ENCODE measurements around the gene OR52K2. TPM values are rescaled to one million over a fixed set of nuclear protein-coding genes. Genes with fewer than 3 reads are reported as not detected.
"Not testable (repeated sequence)": the region's sequence is repeated elsewhere in the genome, so short reads cannot be mapped to it uniquely, and the experiment has no call there.

OR52K2 gene
- total RNA-seq = under 1 TPM in 1 of 2 donors, not detected in 1; 0.30 TPM
- not detected for polyA plus RNA-seq (ENCODE audit: insufficient read length in 2 of 2)
- long read RNA-seq, donor 1 = 0 reads
- long read RNA-seq, donor 2 = 0 reads
- long read RNA-seq, donor 3 = 0 reads
- long read RNA-seq, donor 4 = 0 reads

DNA sequence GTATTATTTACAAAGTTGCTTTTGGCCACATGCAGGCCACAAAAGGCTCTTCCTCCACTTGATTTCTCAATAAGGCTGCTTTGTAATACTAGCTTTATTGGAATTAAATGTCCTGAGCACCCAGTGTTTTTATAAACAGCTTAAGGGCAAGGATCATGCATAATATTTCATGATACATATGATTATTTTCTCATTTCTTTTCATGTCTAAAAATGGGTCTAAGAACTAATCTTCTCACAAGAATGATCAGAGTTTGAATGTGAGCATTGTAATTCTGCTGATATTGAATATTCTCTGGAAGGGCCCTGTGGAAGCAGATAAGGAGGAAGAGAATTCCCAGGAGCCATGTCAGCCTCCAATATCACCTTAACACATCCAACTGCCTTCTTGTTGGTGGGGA lies at the start of gene OR52K2:
Gene OR52K2 (plus strand): TSS at position 301 of the 400 bp plus-strand sequence. CDS start 45 bp downstream, at position 346.
- Histone ChIP-seq H3K27me3 (ENCODE audit: control insufficient read depth, insufficient read depth, low read length) (no peaks in the 10 kb centered on the region), H3K9me3 (ENCODE audit: control insufficient read depth, insufficient read depth, low read length) (no peaks in the 10 kb centered on the region), H3K36me3 (ENCODE audit: control insufficient read depth, insufficient read depth, low read length) (no peaks in the 10 kb centered on the region), H3K4me3 (ENCODE audit: low read depth, low read length) (no peak within 1 kb of the TSS), H3K4me1 (ENCODE audit: control insufficient read depth, insufficient read depth, low read length) (no peaks in the 10 kb centered on the region), H3K27ac (ENCODE audit: low read depth, low read length) (no peak within 1 kb of the TSS)
- no peak for DNase-seq (ENCODE audit: low read depth in 4 of 6, low spot score in 6 of 6)

DNA sequence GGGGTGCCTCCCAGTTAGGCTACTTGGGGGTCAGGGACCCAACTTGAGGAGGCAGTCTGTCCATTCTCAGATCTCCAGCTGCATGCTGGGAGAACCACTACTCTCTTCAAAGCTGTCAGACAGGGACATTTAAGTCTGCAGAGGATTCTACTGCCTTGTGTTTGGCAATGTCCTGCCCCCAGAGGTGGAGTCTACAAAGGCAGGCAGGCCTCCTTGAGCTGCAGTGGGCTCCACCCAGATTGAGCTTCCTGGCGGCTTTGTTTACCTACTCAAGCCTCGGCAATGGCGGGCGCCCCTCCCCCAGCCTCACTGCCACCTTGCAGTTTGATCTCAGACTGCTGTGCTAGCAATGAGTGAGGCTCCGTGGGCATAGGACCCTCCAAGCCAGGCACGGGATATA lies 42.9 kb upstream of the OR52K2 start:
- not testable (repeated sequence) for H3K27me3 ChIP-seq (ENCODE audit: control insufficient read depth, insufficient read depth, low read length); H3K9me3 ChIP-seq (ENCODE audit: control insufficient read depth, insufficient read depth, low read length); H3K36me3 ChIP-seq (ENCODE audit: control insufficient read depth, insufficient read depth, low read length); DNase-seq (ENCODE audit: low read depth in 4 of 6, low spot score in 6 of 6); H3K4me3 ChIP-seq (ENCODE audit: low read depth, low read length); H3K4me1 ChIP-seq (ENCODE audit: control insufficient read depth, insufficient read depth, low read length); H3K27ac ChIP-seq (ENCODE audit: low read depth, low read length)
- WGBS (ENCODE audit: insufficient coverage) = 92% methylated on average over 2 of the region's 6 CpGs

DNA sequence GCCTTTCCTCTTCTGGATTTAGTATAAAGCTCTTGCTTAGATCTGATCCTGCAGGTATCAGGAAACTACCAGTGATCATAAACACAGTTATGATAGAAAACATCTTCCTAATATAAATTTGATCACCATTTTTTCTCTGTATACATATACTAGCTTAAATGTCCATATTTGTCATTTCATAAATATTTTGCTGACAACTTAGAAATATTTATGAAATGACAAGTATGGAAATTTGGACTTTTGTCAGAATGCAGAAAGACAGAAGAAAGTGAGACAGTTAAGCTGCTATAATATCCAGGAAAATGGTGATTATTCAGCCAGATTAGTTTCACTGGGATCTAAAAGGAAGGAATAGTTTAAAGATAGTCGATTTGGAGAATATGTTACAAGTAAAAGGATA lies 32.8 kb upstream of the OR52K2 start:
- H3K9me3 ChIP-seq (ENCODE audit: control insufficient read depth, insufficient read depth, low read length) = no peaks in the 10 kb centered on the region
- no peak overlapping the region for H3K4me3 ChIP-seq (ENCODE audit: low read depth, low read length)
- H3K27me3 ChIP-seq (ENCODE audit: control insufficient read depth, insufficient read depth, low read length) = no peaks in the 10 kb centered on the region
- H3K27ac ChIP-seq (ENCODE audit: low read depth, low read length) = no peak overlapping the region
- no peaks in the 10 kb centered on the region for H3K4me1 ChIP-seq (ENCODE audit: control insufficient read depth, insufficient read depth, low read length)
- H3K36me3 ChIP-seq (ENCODE audit: control insufficient read depth, insufficient read depth, low read length) = no peaks in the 10 kb centered on the region
- DNase-seq (ENCODE audit: low read depth in 4 of 6, low spot score in 6 of 6) = no peak
- 62% methylated on average over 1 of the region's 1 CpG for WGBS (ENCODE audit: insufficient coverage)

DNA sequence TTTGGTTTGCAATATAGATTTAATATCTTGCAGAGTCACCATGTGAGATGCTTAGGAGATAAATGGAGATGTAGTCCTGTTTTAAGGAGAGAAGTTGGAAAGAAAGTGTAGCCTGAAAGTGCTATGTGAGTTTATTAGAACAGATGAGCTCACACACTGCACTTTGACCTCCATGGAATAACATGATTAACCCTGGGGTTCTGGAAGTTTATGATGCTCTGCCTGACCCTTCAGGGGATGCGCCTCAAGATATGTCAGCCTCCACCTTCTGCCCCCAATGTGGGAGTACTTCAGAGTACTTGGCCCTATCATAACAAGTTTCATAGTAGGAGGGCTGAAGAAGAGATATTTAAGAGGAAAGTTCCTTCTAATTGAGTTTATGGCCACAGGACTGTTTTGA lies 32.3 kb upstream of the OR52K2 start:
- no peaks in the 10 kb centered on the region for H3K9me3 ChIP-seq (ENCODE audit: control insufficient read depth, insufficient read depth, low read length)
- H3K27ac ChIP-seq (ENCODE audit: low read depth, low read length) = no peak overlapping the region
- H3K27me3 ChIP-seq (ENCODE audit: control insufficient read depth, insufficient read depth, low read length) = no peaks in the 10 kb centered on the region
- no peaks in the 10 kb centered on the region for H3K4me1 ChIP-seq (ENCODE audit: control insufficient read depth, insufficient read depth, low read length)
- no CpG with 5 or more reads among the region's 1 CpG for WGBS (ENCODE audit: insufficient coverage)
- no peak overlapping the region for H3K4me3 ChIP-seq (ENCODE audit: low read depth, low read length)
- DNase-seq (ENCODE audit: low read depth in 4 of 6, low spot score in 6 of 6) = no peak
- H3K36me3 ChIP-seq (ENCODE audit: control insufficient read depth, insufficient read depth, low read length) = no peaks in the 10 kb centered on the region

DNA sequence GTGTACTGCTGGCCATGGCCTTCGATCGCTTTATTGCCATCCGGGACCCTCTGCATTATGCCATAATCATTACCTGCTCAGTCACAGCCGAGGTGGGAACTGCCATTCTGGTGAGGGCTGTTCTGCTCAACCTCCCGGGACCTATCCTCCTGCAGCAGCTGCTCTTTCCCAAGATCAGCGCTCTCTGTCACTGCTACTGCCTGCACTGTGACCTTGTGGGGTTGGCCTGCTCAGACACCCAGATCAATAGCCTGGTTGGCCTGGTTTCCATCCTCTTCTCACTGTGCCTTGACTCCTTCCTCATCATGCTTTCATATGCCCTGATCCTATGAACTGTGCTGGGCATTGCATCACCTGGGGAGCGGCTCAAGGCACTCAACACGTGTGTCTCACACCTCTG lies 30.7 kb upstream of the OR52K2 start:
- Histone ChIP-seq H3K4me3 (ENCODE audit: low read depth, low read length) (no peak overlapping the region), H3K27me3 (ENCODE audit: control insufficient read depth, insufficient read depth, low read length) (no peaks in the 10 kb centered on the region), H3K4me1 (ENCODE audit: control insufficient read depth, insufficient read depth, low read length) (no peaks in the 10 kb centered on the region), H3K27ac (ENCODE audit: low read depth, low read length) (no peak overlapping the region), H3K9me3 (ENCODE audit: control insufficient read depth, insufficient read depth, low read length) (no peaks in the 10 kb centered on the region), H3K36me3 (ENCODE audit: control insufficient read depth, insufficient read depth, low read length) (no peaks in the 10 kb centered on the region)
- no peak for DNase-seq (ENCODE audit: low read depth in 4 of 6, low spot score in 6 of 6)
- WGBS (ENCODE audit: insufficient coverage) = 92% methylated on average over 8 of the region's 8 CpGs

DNA sequence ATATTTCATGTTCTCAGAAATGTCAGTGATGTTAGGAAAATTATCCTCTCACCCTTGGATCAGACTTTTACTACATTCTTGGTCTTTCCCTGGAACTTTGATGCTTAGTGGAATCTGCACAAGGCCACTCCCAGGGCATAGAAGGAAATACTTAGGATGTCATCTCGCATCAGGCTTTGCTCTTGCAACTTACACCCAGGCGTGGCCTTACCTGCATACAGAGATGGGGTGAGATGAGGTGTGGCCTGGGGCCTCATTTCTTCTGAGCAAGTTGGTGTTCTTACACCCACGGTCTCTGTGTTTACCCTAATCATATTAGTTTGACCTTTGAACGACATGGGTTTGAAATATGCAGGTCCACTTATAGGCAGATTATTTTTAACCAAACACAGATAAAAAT lies 19.0 kb upstream of the OR52K2 start:
- Histone ChIP-seq H3K27me3 (ENCODE audit: control insufficient read depth, insufficient read depth, low read length) (no peaks in the 10 kb centered on the region), H3K4me3 (ENCODE audit: low read depth, low read length) (no peak overlapping the region), H3K9me3 (ENCODE audit: control insufficient read depth, insufficient read depth, low read length) (no peaks in the 10 kb centered on the region), H3K27ac (ENCODE audit: low read depth, low read length) (no peak overlapping the region), H3K4me1 (ENCODE audit: control insufficient read depth, insufficient read depth, low read length) (no peaks in the 10 kb centered on the region), H3K36me3 (ENCODE audit: control insufficient read depth, insufficient read depth, low read length) (no peaks in the 10 kb centered on the region)
- 83% methylated on average over 1 of the region's 4 CpGs for WGBS (ENCODE audit: insufficient coverage)
- DNase-seq (ENCODE audit: low read depth in 4 of 6, low spot score in 6 of 6) = no peak

DNA sequence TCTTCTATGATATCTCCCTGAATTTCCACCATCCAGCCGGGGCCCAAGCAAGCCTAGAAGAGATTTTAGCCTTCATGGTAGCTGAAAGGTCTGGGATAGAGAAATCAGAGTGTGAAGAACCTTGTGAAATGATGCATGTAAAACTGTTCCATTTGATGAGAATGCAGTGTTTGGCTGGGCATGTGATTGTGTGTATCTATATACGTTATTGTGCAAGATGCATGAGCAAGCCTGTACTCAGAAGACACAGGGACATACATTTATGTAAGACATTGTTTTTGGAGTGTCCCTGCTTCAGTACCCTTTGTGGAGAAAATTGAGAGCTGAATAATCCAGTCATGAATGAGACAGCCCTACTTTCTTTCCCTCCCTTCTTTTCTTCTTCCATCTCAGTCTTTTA lies 15.2 kb upstream of the OR52K2 start:
- DNase-seq (ENCODE audit: low read depth in 4 of 6, low spot score in 6 of 6) = no peak
- H3K9me3 ChIP-seq (ENCODE audit: control insufficient read depth, insufficient read depth, low read length) = no peaks in the 10 kb centered on the region

DNA sequence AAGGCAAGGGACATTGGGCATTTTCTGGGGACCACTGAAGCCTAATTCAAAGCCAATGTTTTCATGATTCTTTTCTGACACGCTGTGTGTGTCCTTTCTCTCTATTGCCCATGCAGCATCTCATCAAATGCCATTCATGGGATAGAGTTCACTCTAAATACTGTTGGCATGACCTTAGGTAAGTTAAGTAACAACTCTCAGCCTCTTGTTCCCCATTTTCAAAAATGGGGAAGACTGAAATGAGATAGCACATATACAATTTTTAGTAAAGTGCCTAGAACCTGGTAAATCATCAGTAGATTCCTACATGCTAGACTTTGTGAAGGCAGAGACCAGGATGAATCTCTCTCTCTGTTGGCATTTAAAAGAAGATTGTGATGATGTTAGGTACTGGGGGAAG lies 12.7 kb upstream of the OR52K2 start:
- H3K9me3 ChIP-seq (ENCODE audit: control insufficient read depth, insufficient read depth, low read length) = no peaks in the 10 kb centered on the region
- H3K4me3 ChIP-seq (ENCODE audit: low read depth, low read length) = no peak overlapping the region
- no peaks in the 10 kb centered on the region for H3K4me1 ChIP-seq (ENCODE audit: control insufficient read depth, insufficient read depth, low read length)
- no peak for DNase-seq (ENCODE audit: low read depth in 4 of 6, low spot score in 6 of 6)
- H3K27ac ChIP-seq (ENCODE audit: low read depth, low read length) = no peak overlapping the region
- WGBS (ENCODE audit: insufficient coverage) = no CpG with 5 or more reads among the region's 1 CpG
- H3K36me3 ChIP-seq (ENCODE audit: control insufficient read depth, insufficient read depth, low read length) = no peaks in the 10 kb centered on the region
- H3K27me3 ChIP-seq (ENCODE audit: control insufficient read depth, insufficient read depth, low read length) = no peaks in the 10 kb centered on the region

More for the DNA sequence above, 15.2 kb upstream of the OR52K2 start:
- Histone ChIP-seq H3K27me3 (ENCODE audit: control insufficient read depth, insufficient read depth, low read length) (no peaks in the 10 kb centered on the region), H3K27ac (ENCODE audit: low read depth, low read length) (no peak overlapping the region), H3K4me1 (ENCODE audit: control insufficient read depth, insufficient read depth, low read length) (no peaks in the 10 kb centered on the region), H3K36me3 (ENCODE audit: control insufficient read depth, insufficient read depth, low read length) (no peaks in the 10 kb centered on the region), H3K4me3 (ENCODE audit: low read depth, low read length) (no peak overlapping the region)
- WGBS (ENCODE audit: insufficient coverage) = 83% methylated on average over 1 of the region's 2 CpGs

DNA sequence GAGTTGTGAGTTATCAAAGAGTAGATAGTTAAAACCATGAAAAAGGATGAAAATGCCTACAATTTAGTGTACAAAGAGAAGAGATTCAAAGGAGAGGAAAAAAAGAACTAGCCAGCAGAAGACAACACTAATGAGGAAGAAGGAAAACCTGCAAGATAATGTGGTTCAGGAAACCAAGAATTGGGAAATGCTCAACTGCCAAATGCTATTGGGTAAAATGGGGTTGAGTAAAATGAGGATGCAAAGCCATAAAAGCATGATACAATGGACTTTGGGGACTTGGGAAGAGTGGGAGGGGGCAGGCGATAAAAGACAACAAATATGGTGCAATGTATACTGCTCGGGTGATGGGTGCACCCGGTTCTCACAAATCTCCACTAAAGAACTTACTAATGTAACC lies 7.6 kb upstream of the OR52K2 start:
- H3K4me1 ChIP-seq (ENCODE audit: control insufficient read depth, insufficient read depth, low read length) = no peaks in the 10 kb centered on the region
- H3K27ac ChIP-seq (ENCODE audit: low read depth, low read length) = no peak overlapping the region
- WGBS (ENCODE audit: insufficient coverage) = no CpG with 5 or more reads among the region's 3 CpGs
- no peaks in the 10 kb centered on the region for H3K27me3 ChIP-seq (ENCODE audit: control insufficient read depth, insufficient read depth, low read length)
- H3K36me3 ChIP-seq (ENCODE audit: control insufficient read depth, insufficient read depth, low read length) = no peaks in the 10 kb centered on the region
- H3K4me3 ChIP-seq (ENCODE audit: low read depth, low read length) = no peak overlapping the region
- no peak for DNase-seq (ENCODE audit: low read depth in 4 of 6, low spot score in 6 of 6)
- H3K9me3 ChIP-seq (ENCODE audit: control insufficient read depth, insufficient read depth, low read length) = no peaks in the 10 kb centered on the region

DNA sequence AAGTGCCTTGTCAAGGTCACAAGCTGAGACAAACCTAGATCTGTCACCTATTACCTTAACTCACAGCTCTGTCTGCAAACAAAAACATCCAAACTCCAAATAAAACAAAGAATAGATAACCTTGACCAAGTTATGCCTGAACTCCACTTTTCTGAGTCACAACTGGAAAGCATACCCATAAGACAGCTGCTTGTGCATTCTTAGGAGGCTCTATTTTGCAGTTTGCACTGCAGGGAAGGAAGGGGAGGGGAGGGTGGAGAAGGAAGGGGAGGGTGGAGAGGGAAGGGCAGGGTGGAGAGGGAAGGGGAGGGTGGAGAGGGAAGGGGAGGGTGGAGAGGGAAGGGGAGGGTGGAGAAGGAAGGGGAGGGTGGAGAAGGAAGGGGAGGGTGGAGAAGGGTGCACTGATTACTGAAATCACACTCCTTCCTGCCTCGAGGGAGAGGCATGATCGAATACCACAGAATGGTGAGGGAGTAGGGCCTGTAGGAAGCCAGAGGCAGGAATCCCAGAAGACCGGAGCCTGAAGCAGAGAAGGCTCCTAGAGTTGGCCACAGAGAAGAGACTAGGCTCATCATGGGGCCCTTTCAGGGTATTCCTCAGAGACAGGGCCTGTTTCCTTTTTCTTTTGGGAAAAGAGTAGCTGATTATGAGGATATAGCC lies 5.7 kb upstream of the OR52K2 start:
- Histone ChIP-seq H3K9me3 (ENCODE audit: control insufficient read depth, insufficient read depth, low read length) (no peaks in the 10 kb centered on the region), H3K27ac (ENCODE audit: low read depth, low read length) (no peak overlapping the region), H3K4me3 (ENCODE audit: low read depth, low read length) (no peak overlapping the region), H3K4me1 (ENCODE audit: control insufficient read depth, insufficient read depth, low read length) (no peaks in the 10 kb centered on the region), H3K27me3 (ENCODE audit: control insufficient read depth, insufficient read depth, low read length) (no peaks in the 10 kb centered on the region), H3K36me3 (ENCODE audit: control insufficient read depth, insufficient read depth, low read length) (no peaks in the 10 kb centered on the region)
- 54% methylated on average over 3 of the region's 3 CpGs for WGBS (ENCODE audit: insufficient coverage)
- DNase-seq (ENCODE audit: low read depth in 4 of 6, low spot score in 6 of 6) = no peak

Measured in spinal cord (tissue), 10 donors.